HG03520 (cell line): Measurements from ENCODE around the gene SETD7.
"Not testable (repeated sequence)": the region's sequence is repeated elsewhere in the genome, so short reads cannot be mapped to it uniquely, and the experiment has no call there.

ENCODE experiments used
- ATAC-seq: cut with Tn5 transposase; IDR thresholded peaks from one replicate; pipeline ENCODE4 v1.9.1; 2021; ENCODE audit warnings: mild to moderate bottlenecking, moderate library complexity; ENCODE audit not compliant: unreplicated experiment

SETD7 gene

DNA sequence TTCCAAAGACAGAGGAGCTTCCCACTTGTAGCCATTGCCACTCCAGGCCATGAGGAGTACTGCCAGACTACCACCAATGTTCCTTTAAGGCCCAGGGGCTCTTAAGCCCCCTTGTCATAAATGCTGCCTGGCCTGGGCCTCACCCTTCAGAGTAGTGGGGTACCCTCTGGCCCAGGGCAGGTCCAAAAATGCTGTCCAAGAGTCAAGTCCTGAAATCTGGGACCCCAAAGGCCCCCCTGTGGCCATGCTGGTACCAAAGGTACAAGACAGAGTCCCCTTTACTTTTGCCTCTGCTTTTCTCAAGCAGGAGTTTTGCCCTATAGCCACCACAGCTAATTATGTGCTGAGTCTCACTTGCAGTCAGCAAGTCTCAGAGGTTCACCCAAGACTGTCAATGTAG lies 85.7 kb downstream of the SETD7 start:
- ATAC-seq, result no peak

DNA sequence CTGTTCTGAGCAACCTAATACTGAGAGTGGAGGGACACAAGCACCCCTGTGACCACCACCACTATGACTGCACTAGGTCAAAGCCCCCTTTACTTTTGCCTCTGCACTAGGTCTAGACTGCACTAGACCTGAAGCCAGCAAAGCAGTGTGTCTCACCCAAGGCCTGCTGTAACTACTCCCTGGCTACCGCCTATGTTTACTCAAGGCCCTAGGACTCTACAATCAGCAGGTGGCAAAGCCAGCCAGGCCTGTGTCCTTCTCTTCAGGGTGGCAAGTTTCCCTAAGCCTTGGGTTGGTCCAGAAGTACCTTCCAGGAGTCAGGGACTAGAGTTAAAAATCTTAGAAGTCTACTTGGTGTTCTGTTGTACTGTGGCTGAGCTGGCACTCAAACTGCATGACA lies 86.2 kb downstream of the SETD7 start:
- no peak for ATAC-seq

DNA sequence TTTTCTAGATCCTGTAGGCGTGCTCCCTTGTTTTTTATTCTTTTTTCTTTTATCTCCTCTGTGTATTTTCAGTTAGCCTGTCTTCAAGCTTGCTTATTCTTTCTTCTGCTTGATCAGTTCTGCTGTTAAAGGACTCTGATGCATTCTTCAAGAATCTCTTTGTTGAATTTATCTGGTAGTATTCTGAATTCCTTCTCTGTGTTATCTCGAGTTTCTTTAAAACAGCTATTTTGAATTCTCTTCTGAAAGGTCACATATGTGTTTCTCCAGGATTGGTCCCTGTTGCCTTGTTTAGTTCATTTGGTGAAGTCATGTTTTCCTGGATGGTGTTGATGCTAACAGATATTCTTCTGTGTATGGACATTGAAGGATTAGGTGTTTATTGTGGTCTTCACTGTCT lies 86.8 kb downstream of the SETD7 start:
- no peak for ATAC-seq

DNA sequence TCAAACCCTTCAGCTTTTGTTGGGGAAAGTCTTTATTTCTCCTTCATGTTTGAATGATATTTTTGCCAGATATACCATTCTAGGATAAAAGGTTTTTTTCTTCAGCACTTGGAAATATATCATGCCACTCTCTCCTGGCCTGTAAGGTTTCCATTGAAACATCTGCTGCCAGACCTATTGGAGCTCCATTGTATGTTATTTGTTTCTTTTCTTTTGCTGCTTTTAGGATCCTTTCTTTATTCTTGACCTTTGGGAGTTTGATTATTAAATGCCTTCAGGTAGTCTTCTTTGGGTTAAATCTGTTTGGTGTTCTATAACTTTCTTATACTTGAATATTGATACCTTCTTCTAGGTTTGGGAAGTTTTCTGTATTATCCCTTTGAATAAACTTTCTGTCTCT lies 87.3 kb downstream of the SETD7 start:
- ATAC-seq, result not testable (repeated sequence)

DNA sequence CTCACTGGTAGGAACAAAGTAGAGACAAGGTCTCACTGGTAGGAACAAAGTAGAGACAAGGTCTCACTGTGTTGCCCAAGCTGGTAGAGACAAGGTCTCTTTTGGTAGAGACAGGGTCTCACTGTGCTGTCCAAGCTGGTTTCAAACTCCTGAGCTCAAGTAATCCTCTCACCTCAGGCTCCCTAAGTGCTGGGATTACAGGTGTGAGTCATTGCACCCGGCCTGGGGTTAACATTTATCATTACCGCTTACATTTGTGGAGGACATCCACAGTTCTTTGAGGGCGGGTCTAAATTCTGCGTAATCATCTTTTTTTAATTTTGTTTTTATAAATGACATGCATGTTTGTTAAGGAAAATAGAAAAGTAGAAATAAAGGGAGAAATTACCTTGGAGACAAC lies 90.1 kb downstream of the SETD7 start:
- no peak for ATAC-seq

DNA sequence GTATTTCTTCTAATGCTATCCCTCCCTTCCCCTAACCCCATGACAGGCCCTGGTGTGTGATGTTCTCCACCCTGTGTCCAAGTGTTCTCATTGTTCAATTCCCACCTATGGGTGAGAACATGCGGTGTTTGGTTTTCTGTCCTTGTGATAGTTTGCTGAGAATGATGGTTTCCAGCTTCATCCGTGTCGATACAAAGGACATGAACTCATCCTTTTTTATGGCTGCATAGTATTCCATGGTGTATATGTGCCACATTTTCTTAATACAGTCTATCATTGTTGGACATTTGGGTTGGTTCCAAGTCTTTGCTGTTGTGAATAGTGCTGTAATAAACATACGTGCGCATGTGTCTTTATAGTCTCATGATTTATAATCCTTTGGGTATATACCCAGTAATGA lies 91.5 kb downstream of the SETD7 start:
- not testable (repeated sequence) for ATAC-seq

DNA sequence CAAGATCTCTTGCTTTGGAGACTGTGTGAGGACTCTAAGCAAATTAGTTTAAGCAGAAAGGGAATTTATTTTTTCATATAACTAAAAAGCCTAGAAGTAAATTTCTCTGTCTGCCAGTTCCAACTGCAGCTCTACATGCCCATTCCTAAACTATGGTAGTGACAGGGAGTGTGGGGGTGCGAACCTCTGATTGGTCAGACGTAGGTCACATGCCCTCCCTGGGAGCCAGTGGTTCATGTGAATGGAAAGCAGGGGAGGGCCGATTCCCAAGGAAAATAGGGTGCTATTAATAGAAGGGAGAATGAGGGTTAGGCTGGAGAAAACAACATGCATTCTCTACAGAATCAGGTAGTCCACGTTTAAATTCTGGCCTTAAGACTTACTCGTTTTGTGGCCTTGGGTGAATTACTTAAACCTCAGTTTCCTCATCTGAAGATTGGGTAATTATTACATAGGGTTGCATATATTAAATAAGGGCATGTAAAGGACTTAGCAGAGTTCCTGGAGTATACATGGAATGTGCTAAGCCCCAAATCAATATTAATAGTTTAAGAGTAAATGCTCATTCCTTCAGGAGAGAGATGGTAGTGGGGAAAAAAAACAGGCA lies 94.9 kb downstream of the SETD7 start:
- no peak for ATAC-seq

DNA sequence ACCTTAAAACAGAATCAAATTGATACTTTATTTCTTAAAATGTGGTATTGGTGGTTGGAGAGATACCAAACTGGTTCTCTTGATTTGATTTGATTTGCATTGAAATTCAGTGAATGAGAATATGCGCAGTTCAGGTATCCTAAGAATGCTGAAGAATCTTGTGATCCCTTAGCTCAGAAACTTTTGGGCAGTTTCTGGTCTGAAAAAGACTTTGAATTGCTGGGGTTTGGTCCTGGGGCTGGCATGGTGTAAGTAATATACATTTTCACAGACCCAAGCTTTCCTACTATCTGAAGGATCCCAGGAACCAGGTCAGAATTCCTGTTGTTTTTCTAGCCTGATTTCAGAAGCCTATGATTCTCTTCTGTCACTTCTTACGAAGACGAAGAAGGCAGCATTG lies 95.5 kb downstream of the SETD7 start:
- ATAC-seq, result no peak

DNA sequence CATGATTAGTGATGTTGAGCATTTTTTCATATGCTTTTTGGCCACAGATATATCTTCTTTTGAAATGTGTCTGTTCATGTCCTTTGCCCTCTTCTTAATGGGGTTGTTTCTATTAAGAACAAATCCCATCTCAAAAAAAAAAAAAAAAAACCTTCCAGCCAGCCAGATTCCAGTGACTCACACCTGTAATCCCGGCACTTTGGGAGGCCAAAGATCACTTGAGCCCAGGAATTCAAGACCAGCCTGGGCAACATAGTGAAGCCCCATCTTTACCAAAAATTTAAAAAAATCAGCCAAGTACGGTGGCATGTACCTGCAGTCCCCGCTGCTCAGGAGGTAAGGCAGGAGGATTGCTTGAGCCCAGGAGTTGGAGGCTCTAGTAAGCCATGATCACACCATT lies 97.0 kb downstream of the SETD7 start:
- no peak for ATAC-seq

DNA sequence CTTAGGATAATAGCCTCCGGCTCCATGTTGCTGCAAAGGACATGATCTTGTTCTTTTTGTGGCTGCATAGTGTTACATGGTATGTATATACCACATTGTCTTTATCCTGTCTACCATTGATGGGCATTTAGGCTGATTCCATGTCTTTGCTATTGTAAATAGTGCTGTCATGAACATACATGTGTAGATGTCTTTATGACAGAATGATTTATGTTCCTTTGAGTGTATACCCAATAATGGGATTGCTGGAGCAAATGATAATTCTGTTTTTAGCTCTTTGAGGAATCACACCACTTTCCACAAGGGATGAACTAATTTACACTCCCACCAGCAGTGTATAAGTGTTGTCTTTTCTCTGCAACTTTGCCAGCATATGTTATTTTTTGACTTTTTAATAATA lies 97.5 kb downstream of the SETD7 start:
- ATAC-seq, result no peak

DNA sequence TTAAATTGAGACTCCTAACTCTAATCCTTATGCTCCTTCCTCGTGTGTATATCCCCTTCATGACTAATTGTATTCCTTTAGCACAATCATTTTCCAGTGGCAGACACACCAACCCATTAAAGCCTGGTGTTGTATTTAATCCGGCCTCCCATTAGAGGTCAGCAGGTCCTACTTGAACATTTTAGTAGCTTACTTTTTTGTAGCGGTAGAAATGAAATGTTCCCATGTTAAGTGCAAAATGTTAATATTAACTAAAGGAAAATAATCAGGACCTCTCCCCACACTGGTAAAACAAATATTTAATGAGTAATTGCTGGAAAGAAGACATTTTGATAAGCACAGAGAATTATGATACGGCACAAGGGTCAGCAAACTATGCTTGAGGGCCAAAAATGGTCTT lies 98.7 kb downstream of the SETD7 start:
- no peak for ATAC-seq

DNA sequence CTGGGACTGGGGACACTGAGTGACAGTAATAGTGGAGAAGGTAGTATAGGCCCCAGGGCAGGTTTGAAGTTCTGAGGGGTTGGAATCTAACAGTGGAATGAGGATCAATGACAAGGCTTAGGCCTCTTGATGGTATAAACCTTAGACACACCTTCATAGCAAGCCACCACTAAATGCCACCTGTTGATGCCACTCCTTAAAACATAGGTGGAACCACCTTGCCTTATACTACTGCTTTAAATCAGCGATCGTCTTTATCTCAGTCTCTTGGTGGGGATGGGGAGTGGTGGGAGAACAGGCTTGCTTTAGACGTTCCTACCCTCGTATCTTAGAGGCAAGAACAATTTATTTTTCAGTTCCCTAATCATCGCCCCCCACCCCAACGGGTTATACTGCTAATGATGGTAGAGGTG lies 100.9 kb downstream of the SETD7 start:
- no peak for ATAC-seq

DNA sequence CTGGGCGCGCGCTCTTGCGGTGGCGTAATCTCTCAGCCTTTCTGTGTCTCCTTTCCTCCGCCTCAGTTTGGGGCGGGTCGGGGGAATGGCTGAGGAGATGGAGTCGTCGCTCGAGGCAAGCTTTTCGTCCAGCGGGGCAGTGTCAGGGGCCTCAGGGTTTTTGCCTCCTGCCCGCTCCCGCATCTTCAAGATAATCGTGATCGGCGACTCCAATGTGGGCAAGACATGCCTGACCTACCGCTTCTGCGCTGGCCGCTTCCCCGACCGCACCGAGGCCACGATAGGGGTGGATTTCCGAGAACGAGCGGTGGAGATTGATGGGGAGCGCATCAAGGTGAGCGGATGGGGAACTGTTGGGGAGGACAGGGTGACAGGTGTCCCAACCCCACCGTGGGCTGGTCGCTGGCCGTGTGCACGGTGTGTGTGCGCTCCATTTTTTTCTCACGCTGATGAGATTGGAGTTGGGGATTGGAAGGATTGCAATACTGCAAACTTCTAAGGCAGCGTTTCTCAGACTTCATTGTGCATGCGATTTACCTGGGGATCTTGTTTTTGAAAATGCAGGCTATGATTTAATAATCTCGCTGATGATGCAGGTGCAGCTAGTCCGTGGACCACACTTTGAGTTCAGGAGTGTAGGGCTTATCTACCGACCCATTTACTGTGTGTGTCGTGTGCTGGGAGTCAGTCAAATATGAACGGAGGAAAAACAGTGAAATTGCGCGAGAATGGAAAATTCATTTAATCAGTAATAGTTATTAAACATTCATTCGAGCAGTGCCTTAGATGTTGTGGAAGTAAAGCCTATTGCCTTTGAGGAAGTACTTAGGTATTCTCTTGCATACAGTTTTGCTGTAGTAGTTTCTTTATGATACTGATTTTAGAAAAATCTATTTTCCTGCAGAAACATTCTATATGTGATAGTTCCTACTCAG lies 101.6 kb downstream of the SETD7 start, which contains the start of gene RAB33B:
Gene RAB33B, plus strand, starts transcription at position 11 of the 935 bp plus-strand sequence. Its CDS starts 75 bp downstream, at position 86.
- peak; percentile 2 for ATAC-seq

DNA sequence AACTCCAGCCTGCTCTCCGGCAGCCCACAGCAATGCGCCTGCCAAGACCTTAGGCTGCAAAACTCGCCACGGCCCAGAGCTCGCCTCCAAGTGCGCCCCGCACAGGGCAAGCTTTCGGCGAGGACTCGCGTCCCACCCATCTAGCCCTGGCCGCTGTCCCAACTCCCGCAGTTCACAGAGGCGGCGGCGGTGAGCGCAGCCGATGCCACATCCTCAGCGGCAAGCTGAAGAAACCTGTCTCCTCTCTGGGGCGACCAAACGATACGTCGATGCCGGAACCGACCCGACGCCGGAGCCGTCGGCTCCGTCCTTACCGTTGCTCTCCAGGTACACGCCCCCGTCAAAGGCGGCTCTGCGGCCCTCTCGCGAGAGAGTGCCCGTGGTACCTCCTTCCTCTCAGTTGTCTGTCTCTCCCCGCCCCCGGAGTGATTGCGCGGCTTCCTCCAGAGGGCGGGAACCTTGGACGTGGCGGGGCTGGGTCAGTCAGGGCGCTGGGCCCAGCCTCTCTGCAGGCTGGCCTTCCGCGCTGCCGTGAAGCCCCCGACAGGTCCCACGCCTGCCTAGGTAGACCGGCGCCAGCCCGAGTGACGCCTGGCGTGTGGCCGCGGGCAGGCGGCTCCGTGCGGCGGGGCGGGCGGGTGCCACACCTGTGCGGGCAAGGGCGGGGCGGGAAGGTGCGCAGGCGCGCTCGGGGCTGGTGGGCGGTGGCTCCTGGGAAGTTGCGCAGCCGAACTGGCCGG lies 102.5 kb downstream of the SETD7 start:
- ATAC-seq, result peak; percentile 86

DNA sequence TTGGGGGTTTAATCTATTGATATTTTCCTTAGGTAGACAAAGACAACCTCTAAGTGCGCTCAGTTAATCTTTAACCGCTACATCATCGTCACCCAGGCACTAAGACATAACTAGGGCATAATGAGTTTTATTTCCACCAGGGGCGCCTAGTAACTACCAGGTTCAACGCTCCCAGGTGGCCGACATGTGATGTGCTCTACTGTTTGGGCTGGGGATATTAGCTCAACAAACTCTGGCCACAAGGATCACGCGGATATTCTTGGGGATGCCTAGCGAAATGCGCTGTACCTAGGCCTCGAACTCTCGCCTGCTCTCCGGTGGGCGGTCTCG lies 103.0 kb downstream of the SETD7 start:
- ATAC-seq, result peak; percentile 48

DNA sequence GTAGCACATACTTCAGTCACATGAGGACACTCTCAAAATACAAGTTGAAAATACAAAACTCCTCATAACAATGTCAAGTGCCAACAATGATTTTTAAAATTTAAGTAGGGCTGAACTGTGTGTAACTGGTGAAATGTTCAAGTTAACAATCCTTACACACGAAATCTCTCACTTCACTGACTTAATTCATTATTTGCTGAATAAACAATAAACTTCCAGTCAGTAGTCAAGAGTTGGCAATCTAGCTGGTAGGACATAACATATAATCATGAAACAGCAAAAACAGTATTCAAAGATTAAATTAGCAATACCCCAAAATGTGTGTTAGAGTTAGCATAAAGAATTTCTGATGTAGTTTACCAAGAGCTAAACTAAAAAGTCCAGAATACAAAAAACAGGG lies 104.0 kb downstream of the SETD7 start:
- no peak for ATAC-seq

DNA sequence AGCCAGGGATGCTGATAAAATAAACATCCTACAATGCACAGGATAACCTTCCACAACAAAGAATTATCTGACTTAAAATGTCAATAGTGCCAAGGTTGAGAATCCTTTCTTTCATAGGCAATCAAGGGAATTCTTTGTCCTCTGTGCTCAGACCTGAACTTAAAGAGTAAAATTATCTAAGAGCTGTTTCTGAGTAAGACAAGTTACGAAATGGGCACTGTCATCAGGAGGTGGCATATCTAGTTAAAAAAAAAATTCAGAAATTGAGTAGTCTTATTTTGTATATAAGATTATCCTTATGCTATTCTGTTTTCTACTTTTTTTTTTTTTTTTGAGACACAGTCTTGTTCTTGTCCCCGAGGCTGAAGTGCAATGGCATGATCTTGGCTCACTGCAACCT lies 105.4 kb downstream of the SETD7 start:
- ATAC-seq, result no peak

DNA sequence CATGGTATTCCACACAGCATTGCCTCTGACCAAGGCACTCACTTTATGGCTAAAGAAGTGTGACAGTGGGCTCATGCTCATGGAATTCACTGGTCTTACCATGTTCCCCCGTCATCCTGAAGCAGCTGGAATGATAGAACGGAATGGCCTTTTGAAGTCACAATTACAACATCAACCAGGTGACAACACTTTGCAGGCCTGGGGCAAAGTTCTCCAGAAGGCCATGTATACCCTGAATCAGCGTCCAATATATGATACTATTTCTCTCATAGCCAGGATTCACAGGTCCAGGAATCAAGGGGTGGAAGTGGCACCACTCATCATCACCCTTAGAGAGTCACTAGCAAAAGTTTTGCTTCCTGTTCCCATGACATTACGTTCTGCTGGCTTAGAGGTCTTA lies 108.9 kb downstream of the SETD7 start:
- ATAC-seq, result not testable (repeated sequence)
